HepG2 (cell line): Measurements from ENCODE around the gene FOSB. TPM values are rescaled to one million over a fixed set of nuclear protein-coding genes. Genes with fewer than 3 reads are reported as not detected.

Experiments
- HOXA7 ChIP-seq: sonication (generic); formaldehyde crosslinking; IDR thresholded peaks from 2 replicates; pipeline ENCODE4 v1.8.1; 2022; ENCODE audit warnings: mild to moderate bottlenecking, missing genetic modification reagents, moderate library complexity
- RERE ChIP-seq: IDR thresholded peaks from 2 replicates; pipeline ENCODE4 v1.6.1; 2016; ENCODE audit warnings: low read depth, missing genetic modification reagents, missing compliant biosample characterization
- SALL2 ChIP-seq: sonication (generic); formaldehyde crosslinking; IDR thresholded peaks from 2 replicates; pipeline ENCODE4 v1.8.1; 2023; ENCODE audit warnings: mild to moderate bottlenecking, missing genetic modification reagents, inconsistent platforms
- ZBTB40 ChIP-seq, 2 experiments: fragments of 450-650 bp in 1 of 2; sonication (generic) in 1 of 2; formaldehyde crosslinking in 1 of 2; IDR thresholded peaks; 2 replicates each; pipeline versions ENCODE4 v1.6.1 to v1.8.0; 2016 to 2022; ENCODE audit warnings: antibody characterized with exemption in 1 of 2, mild to moderate bottlenecking in 1 of 2, missing genetic modification reagents in 1 of 2
- ZFP36L2 ChIP-seq: sonication (generic); formaldehyde crosslinking; IDR thresholded peaks from 2 replicates; pipeline ENCODE4 v1.4.0; 2020; ENCODE audit warnings: missing genetic modification reagents
- ZNF430 ChIP-seq: sonication (generic); formaldehyde crosslinking; IDR thresholded peaks from 2 replicates; pipeline ENCODE4 v1.9.0; 2021; ENCODE audit warnings: mild to moderate bottlenecking, missing genetic modification reagents
- polyA plus RNA-seq, 8 experiments: library from polyadenylated mRNA; depleted of rRNA in 3 of 8; stranded (reverse) in 7 of 8; unstranded in 1 of 8; fragments of >200 nt; fragmentation: Illumina TruSeq in 4 of 8; extraction: Trizol in 4 of 8; gene quantifications; 2 replicates each; pipeline versions ENCODE4 v1.2.1 to v1.2.3, GENCODE V29; 2011 to 2016; ENCODE audit warnings: low read depth in 4 of 8, missing spikeins in 1 of 8, mixed read lengths in 1 of 8; ENCODE audit not compliant: insufficient read depth in 1 of 8
- total RNA-seq, 5 experiments: library from RNA; depleted of rRNA; stranded (reverse); fragments of >200 nt; fragmentation: Illumina TruSeq; extraction: Trizol; gene quantifications; 2 replicates each; pipeline ENCODE4 v1.2.3, GENCODE V29; 2016; ENCODE audit warnings: low read depth in 1 of 5

Gene FOSB
- total and polyA plus RNA-seq, 2 of the 13 experiments (the other 11 are each of a cell fraction or from before 2014, with no cell fraction given), result 2.8 to 6.0 TPM

GRCh38 chr19:45485305-45486077 lies 17.7 kb downstream of the FOSB start (continued):
- TF ChIP-seq ZBTB40 (IDR thresholded peaks at IDR 0.05) (no peak), ZBTB40 (CRISPR knock-in tag; IDR thresholded peaks at IDR 0.05) (no peak), HOXA7 (CRISPR knock-in tag) (no peak), ZFP36L2 (no peak), ZNF430 (0 out of 2 replicates have a peak, but pooled peaks have one; percentile 10), RERE (CRISPR knock-in tag) (no peak), SALL2 (no peak)
